HG03521 (cell line): Measurements from ENCODE around the gene MZB1.

Experiments
- ATAC-seq: cut with Tn5 transposase; IDR thresholded peaks from one replicate; pipeline ENCODE4 v1.9.1; 2021; ENCODE audit warnings: mild to moderate bottlenecking, moderate library complexity; ENCODE audit not compliant: unreplicated experiment

Gene MZB1, protein sequence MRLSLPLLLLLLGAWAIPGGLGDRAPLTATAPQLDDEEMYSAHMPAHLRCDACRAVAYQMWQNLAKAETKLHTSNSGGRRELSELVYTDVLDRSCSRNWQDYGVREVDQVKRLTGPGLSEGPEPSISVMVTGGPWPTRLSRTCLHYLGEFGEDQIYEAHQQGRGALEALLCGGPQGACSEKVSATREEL

GRCh38 chr5:139389701-139390638 lies at the start of gene MZB1:
TSS of gene MZB1 (minus strand) at chr5:139389913. CDS start at chr5:139389856, 57 bp downstream.
- peak; percentile 38 for ATAC-seq

DNA sequence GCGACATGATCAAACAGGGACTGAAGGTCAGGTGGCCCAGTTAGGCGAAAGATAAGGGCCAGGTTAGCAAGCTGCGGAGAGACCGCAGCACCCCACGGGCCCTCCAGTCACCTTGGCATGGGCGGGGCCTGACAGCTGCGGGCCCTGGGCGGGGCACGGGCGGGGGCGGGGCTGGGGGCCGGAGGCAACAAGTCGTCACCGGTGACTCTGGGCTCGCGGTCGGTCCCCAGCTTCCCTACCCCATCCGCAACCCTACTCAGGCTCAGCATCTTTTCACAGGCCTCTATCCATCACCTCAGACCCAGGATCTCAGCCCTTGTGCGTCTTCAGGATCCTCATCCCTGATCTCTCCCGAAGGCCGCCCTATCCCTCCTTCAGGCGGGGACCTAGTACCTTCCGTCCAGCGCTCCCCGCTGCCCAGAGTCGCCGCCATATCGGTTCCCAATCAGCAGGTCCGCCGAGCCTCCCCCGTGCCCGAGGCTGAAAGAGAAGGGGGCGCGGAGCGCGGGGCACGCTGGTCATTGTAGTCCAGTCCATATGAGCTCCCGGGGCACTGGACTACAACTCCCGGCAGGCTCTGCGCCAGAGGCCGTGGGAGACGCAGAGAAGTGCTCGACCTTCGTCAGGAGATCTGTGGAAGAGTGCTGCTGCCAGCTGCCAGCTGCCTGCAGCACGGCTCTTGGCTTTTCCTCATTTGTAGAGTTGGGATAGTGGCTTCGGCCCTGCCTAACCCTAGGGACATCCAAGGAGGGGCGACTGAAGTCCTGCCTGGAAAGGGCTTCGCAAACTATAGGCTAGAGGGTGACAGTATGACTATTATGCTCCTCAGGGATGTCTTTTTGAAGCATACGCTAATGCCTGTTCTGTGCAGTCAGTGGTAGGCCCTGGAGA lies 49.5 kb upstream of the MZB1 start, which contains the start of gene DNAJC18:
DNAJC18 (minus strand) TSS at position 513 of the 891 bp plus-strand sequence; CDS start at position 433, 80 bp downstream.
- peak; percentile 83 for ATAC-seq

DNA sequence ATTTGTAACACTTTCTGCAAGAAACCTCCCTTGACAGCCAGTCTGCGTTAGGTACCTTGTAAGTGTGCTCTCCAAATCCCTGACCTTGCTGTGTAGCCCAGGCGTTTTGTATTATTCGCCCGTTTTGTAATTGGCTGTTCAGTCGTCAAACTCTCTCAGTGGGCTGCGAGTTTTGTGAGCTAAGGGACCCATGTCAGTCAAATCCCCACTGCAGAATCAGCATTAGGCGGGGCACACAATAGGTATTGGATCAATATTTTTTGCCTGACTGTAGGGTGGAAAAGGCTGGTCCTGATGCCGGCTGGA lies 48.9 kb upstream of the MZB1 start:
- ATAC-seq = no peak

DNA sequence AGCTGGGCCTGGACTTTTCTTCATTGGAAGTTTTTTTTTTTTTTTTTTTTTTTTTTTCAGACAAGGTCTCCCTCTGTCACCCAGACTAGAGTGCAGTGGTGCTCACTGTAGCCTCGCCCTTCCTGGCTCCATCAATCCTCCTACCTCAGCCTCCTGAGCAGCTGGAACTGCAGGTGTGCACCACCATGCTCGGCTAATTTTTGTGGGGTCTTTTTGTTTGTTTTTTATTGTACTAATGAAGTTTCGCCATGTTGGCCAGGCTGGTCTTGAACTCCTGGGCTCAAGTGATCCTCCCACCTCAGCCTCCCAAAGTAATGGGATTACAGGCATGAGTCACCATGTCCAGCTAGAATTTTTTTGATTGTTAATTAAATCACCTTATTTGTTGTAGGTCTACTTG lies 46.0 kb upstream of the MZB1 start:
- ATAC-seq = no peak

DNA sequence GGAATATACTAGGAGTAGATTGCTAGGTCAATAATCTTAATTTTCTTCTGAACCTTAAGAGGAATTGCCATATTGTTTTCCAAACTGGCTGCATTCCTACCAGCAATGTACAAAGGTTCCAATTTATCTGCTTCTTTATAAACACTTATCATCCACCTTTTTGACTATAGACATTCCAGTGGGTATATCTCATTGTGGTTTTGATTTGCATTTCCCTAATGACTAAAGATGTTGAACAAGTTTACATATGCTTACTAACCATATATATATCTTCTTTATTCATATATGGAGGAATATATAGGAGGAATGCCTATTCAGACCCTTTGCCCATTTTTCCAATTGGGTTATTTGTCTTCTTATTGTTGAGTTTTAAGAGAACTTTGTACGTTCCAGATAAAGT lies 42.0 kb upstream of the MZB1 start:
- ATAC-seq = no peak

DNA sequence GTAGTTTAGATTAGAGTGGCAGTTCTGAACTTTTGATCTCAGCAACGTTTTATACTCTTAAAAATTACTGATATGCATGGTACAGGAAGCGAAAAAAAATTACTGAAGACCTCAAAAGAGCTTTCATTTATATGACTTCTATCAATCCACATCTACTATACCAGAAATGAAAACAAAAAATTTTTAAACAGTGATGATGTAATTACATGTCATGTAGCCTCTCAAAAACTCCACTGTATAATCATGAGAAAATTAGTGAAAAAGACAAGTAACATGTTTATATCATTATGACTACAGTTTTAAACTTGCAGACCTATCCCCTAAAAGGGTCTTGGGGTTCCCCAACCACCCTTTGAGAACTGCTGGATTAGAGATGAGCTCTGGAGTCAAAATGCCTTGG lies 40.3 kb upstream of the MZB1 start:
- no peak for ATAC-seq

DNA sequence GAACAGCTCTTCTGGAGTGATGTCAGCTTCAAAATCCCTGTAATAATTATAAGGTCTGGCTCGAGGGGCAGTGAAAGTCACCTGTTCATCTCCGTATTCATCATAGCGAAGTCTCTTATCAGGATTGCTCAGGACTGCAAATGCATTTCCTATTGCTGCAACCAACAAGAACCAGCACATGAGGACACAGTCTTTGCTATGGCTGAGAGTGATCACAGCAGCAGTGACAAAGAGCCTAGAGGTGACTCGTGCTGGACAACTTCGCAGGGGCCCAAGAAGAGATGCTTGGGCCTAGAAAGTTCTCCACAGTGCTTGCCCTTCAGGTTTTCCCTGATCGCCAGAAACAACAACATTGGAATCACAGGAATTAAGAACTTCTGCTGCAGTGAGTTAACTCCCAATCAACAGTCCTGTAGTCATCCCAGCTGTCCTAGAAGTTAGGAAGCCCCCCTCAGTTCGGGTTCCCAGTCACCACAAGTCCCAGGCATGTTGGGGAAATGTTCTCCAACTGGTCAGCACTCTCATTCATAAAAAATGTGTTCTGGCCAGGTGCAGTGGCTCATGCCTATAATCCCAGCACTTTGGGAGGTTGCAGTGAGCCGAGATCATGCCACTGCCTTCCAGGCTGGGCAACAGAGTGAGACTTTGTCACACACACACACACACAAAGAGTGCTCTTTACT lies 36.6 kb upstream of the MZB1 start:
- no peak for ATAC-seq

DNA sequence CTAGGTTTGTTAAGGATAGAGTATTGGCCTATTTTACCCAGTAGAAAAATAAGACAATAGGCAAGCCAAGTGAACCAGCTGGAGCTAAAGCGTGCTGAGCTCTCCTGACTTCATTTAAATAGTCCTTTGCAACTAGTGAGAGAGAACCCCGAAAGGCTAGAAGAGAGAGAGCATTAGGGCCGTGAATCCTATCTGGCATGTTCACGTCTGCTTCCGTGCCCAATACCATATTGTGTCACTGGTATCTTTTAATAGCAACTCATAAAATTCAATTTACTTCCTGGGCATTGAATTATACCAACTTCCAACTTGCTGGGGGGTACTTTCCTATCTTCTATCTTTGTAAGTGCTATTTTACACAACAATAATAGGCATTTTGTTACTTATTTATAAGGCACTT lies 35.8 kb upstream of the MZB1 start:
- no peak for ATAC-seq

DNA sequence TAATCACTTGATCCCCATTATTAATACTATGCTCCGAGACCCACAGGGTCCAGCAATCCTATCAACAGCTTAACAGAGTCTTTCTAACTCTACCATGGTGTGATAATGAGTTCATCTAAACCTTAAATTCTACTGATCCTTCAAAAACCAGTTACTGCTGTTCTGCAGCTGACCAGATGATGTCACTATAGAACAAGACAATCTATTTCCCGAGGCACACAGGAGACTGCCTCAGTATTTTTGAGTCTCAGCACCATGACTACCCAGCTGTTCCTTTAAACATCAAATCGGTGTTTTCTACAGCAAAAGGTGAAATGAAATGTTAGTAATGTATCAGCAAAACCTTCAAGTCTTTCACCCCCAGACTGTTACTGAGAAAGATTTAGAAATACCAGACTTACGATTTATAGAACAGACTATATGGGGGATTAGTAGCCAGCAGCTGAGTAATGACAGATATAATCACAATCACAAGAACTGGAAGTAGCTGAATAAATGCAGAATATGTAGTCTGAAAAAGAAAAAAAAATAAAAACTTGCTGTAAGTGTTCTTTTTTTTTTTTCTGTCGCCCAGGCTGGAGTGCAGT lies 32.7 kb upstream of the MZB1 start:
- ATAC-seq = peak; percentile 66

DNA sequence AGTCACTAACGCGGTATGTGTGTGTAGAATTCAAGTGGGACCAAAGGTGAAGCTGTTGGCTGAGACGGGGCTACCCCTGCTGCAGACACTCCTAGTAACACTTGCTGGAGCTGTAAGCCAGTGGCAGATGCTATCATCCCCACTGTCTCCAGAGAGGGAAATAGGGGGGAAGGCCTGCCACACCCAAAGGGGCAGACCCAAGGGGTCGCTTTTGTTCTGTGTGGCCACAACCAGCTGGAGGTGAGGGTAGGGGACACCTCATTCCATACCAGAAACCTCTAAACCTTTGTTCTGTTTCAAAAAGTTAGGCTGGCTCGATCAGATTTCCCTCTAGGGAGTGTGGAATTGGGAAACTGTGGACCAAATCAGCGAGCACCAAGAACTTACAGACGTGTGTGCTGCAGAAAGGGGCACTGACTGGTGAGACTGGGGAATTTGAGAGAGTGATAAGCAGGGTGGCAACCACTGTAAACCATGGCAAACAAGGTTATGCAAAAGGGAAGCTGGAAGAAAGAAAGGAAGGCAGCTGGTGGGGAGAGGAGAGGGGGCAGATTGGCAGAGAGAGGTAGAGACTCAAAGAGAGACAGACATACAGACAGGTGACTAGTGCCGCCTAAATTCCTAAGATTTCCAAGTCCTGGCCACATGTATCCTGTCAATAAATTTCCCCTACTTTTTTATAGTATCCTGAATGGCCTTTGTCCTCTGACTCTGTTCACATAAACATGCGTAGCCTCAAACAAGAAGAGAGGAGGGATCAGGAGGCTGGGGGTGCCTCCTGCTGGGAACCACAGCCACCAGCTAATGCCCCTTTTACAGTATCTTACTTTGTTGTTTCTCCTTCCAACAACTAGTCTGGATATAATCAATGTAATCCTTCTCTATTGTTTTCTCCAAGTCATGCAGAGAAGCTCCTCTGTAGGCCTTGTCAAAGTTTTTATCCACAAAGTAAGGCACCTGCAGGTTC lies 29.8 kb upstream of the MZB1 start:
- no peak for ATAC-seq

DNA sequence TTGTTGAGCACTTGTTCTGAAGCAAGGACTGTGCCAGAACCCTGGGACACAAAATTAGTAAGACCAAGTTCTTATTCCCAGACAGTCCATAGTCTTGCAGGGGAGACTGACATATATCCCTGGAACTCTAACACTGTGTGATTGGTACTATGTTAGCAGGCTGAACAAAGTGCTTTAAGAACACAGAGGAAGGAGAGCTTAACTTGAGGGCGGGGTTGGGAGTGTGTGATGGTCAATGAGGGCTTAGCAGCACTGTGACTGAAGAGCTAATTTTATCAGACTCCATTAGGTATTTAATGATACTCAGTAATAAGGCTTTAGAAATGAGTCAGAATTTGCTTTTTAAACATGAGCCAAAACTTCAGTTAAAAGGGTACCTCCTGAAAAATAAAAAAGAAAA lies 29.1 kb upstream of the MZB1 start:
- no peak for ATAC-seq

DNA sequence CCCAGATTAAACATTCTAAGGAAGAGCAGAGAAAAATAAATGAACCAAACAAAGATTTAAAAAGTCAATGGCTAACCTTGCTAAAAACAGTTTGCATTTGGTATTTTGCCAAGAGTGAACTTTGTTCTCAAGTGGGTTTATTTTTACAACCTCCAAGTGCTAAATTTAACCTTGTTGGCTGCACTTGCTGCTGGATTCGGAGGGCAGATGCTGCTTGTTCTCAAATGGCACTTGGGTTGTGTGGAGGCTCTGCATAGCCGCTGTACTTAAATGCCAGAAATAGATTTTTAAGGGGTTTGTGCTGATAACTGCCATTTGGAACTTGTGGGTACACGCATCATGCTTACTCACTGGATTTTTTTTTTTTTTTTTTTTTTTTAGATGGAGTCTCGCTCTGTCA lies 27.5 kb upstream of the MZB1 start:
- no peak for ATAC-seq

DNA sequence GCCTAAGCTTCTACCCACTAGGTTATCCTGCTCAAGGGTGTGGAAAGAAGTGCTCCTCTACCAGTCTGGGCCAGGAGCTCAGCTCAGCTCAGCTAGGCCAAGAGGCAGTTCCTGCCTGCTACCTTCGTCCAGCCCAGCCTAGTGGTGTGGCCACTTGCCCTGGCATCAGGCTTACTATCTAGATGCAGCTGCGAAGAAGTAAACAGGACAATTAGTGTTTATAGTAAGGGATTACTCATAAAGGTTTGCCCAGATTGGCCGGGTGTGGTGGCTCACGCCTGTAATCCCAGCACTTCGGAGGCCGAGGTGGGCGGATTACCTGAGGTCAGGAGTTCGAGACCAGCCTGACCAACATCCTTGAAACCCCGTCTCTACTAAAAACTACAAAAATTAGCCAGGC lies 26.9 kb upstream of the MZB1 start:
- no peak for ATAC-seq

- ATAC-seq = no peak
Observed at GRCh38 chr5:139415869-139416268, 26.2 kb upstream of the MZB1 start.

DNA sequence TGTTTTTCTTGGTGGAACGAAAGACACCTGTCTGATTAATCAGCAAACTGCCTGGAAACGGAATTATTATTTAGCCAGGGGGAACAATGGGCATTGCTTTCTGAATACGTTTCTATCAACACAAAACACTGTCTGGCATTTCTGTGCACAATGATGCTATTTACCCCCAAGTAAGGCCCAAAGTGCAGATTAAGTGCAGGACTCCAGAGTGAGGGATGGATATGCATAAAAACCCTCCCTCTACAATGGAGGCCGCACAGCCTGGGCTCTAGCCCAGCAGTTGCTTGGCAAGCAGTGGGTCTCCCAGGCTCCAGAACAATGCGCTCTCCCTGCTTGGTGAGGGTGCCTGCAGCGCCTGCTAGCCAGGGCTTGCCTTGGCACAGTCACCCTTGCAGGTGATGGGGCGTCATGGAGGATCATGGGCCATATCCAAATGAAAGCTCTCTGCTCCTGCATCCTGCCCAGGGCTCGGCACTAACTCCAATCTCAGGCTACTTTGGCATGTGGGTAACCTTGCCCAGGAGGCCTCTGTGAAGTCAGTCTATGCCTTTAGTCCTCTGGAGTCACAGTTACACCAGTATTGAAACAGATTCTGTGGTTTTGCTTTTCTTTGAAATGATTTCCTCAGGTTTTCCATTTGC lies 25.6 kb upstream of the MZB1 start:
- ATAC-seq = no peak

DNA sequence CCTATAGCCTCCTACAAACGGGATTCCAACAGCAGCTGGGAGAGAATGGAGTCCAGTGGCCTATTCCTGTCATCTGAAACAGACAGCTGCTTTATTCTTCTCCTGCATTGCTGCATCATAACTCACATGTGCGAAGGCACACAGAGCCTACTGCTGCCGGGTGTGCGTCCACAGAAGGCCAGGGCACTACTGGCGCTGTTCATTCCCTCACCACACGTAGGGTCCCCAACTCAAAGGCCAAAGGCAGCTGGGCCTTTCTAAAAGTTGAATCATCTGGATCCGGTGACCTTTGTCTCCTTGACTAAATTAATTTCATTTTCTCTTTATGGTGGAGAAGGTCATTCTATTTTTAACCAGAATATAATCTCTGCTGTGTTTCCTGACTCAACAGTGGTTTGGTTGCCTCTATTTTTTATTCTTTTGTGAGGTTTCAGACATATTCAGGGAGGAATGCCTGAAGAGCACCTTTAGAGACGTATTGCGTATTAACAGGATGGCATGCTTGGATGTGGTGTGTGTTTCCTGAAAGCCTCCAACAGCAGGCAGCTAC lies 24.9 kb upstream of the MZB1 start:
- no peak for ATAC-seq

- no peak for ATAC-seq
Observed at GRCh38 chr5:139413963-139414362, 24.2 kb upstream of the MZB1 start.

DNA sequence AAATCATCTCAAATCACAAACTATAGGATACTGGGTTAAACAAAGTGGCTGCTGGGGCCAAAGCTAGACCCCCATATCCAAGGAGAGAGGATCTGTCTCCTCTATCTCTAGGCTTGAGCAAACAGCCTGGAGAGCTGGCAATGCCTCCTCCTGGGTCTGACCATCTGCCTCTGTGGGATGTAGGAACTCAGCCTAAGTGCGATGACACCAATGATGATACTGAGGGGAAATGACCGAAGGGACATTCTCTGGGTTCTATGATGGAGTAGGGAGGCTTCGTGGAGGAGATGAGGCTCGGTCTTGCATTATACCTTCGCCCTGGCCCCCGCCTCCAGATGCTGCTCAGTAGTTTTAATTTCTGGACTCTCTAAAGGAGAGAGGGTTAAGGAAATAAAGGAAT lies 23.4 kb upstream of the MZB1 start:
- no peak for ATAC-seq
